HG03196 (cell line): ENCODE results near the gene VARS1.

Experiments
- ATAC-seq: cut with Tn5 transposase; IDR thresholded peaks from one replicate; pipeline ENCODE4 v1.9.1; 2021; ENCODE audit not compliant: unreplicated experiment

The VARS1 gene

DNA sequence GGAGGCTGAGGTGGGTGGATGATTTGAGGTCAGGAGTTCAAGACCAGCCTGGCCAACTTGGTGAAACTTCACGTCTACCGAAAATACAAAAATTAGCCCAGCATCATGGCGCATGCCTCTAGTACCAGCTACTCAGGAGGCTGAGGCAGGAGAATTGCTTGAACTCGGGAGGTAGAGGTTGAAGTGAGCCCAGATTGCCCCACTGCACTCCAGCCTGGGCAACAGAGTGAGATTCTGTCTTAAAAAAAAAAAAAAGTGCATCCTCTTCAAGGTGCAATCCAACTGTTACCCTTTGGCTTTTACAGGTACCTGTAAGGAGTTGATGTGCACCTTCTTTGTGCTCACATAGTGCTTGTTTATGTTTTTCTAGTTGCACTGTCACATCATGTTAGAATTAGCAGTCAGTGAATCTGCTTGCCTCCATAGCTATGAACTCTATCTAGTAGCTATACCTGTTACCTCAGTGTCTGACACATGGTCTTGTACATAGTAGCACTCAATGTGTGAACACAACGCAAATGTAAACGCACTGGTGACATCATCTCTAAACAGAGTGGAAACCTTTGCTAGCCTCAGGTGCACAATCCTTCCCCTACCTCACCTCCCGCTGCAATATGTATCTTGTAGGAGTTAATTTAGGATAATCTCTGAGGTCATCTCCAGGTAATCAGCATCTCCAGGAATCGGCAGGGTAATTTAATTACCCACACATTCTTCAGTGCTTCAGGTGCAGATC is 46.1 kb downstream of the VARS1 start:
- ATAC-seq, result no peak
